GM12865 (cell line): ENCODE data around the gene SLC35E3.
"Not testable (repeated sequence)": the region's sequence is repeated elsewhere in the genome, so short reads cannot be mapped to it uniquely, and the experiment has no call there.

Experiments
- DNase-seq: peaks from one replicate; pipeline ENCODE4 v3.0.0; 2010; ENCODE audit warnings: low read depth
- H3K4me3 ChIP-seq: 2 replicates; pipeline ENCODE4 v1.5.1; 2011; ENCODE audit warnings: mild to moderate bottlenecking, low read depth, low read length, control low read depth
- CTCF ChIP-seq: IDR thresholded peaks from 2 replicates; pipeline ENCODE4 v1.5.1; 2011; ENCODE audit warnings: low read length, control low read depth, low read depth, inconsistent platforms; ENCODE audit not compliant: insufficient read depth; ENCODE audit errors: missing control alignments

The SLC35E3 gene

GRCh38 chr12:68798882-68799234 is 52.9 kb downstream of the SLC35E3 start:
- TF ChIP-seq CTCF, result no peak
- H3K4me3 ChIP-seq, result no peak overlapping the region
- DNase-seq, result no peak

GRCh38 chr12:68800294-68800693 is 54.3 kb downstream of the SLC35E3 start:
- TF ChIP-seq CTCF, result no peak
- no peak overlapping the region for H3K4me3 ChIP-seq
- DNase-seq, result no peak

GRCh38 chr12:68801124-68801523 is 55.1 kb downstream of the SLC35E3 start:
- H3K4me3 ChIP-seq, DNase-seq: not testable (repeated sequence)

- H3K4me3 ChIP-seq, DNase-seq: not testable (repeated sequence)
These were observed 56.4 kb downstream of the SLC35E3 start for GRCh38 chr12:68802372-68802745.

GRCh38 chr12:68802911-68803651 is 57.1 kb downstream of the SLC35E3 start:
- H3K4me3 ChIP-seq, DNase-seq: not testable (repeated sequence)

GRCh38 chr12:68803948-68804656 is 58.1 kb downstream of the SLC35E3 start:
- no peak for TF ChIP-seq CTCF
- no peak overlapping the region for H3K4me3 ChIP-seq
- no peak for DNase-seq

- no peak for DNase-seq
- no peak for TF ChIP-seq CTCF
- no peak overlapping the region for H3K4me3 ChIP-seq
These were observed 58.9 kb downstream of the SLC35E3 start for GRCh38 chr12:68804657-68805591.

- H3K4me3 ChIP-seq, result no peak overlapping the region
- DNase-seq, result no peak
- TF ChIP-seq CTCF, result no peak
These were observed 59.7 kb downstream of the SLC35E3 start for GRCh38 chr12:68805592-68806120.
